Activated T-helper 1 cell treated with Interleukin-2 at 50 U/mL for 16 hours (primary cell): Measurements from ENCODE around the gene MT2A.
A peak's percentile ranks its signal among the peaks of the same experiment; 100 is the strongest.

ENCODE experiments used
- DNase-seq: peaks from one replicate; pipeline ENCODE4 v3.0.0-alpha.2; 2020; ENCODE audit warnings: low read depth

MT2A gene

DNA sequence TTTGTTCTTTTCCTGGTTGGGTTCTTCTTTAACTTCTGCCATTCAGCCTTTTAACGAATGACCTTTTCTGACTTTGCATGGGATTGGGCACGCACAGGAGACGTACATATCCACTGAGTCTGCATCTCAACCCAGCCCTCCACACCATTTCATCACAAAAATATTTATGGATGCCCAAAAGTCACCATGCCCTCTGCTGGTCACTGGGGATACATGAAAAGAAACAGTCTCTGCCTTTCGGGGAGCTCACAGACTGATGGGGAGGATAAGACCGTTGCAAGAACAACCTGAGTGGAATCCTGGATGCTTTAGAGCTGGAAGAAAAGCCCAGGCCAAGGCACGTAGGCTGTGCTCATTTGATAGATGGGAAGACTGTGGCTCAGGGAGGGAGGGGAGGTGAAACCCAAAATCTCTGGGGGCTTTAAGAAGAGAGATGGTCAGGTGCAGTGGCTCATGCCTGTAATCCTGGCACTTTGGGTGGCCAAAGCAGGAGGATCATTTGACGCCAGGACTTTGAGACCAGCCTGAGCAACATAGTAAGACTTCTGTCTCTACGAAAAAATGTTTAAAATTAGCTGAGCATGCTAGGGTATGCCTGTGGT, 7.9 kb upstream of the MT2A start:
- no peak for DNase-seq

DNA sequence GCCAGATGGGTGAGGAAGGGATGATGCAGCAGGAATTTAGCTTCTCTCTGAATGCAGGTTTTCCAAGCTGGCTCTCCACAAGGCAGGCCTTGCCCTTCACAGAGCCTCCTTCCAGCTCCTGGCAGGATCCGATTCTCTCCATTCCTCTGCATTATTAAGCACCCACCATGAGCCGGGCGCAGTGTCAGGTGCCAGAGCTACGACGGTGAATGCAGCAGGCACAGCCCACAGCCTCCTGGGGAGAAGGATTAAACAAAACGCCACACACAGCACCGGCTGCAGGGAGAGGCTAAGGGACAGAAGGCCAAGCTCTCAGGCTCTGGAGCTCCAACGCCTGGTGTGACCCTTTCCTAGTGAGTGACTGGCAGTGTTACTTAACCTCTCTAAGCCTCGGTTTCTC, 7.1 kb upstream of the MT2A start:
- DNase-seq: no peak

GRCh38 chr16:56603589-56603988, 4.8 kb upstream of the MT2A start:
- DNase-seq: no peak

DNA sequence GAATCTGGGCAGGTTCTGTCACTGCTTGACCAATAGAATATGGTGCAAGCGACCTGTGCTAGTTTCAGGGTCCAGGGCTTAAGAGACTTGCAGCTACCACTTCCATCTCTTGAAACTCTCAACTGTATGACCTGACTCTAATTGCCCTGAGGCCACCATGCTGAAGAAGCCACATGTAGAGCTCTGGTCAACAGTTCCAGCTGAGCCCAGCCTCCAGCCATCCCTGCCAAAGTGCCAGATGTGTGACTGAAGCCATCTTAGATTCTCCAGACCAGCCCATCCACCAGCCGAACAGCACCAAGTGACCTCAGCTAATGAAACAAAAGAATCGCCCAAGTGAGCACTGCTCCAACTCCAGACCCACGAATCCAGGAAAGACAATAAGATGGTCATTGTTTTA, 3.4 kb upstream of the MT2A start:
- no peak for DNase-seq

DNA sequence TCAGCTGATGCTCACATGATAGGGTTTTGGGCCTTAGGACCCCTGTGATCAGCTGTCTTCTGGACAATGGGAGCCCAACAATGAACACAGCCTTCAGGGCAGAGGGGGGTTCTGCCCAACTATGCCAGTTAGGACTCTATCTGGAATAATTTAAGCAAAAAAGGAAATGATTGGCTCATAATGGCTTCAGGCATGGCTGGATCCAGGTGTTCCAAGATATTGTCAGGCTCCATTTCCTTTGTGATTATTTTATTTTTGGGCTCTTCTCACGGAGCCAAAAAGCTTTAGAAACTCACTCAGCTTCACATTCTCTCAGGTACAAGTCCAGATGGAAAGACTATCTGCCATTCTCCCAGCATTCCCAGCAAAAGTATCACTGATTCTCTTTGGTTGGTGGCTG, 2.9 kb upstream of the MT2A start:
- no peak for DNase-seq

- no peak for DNase-seq
Observed at GRCh38 chr16:56606071-56606475, 2.3 kb upstream of the MT2A start.

GRCh38 chr16:56606476-56607108, 1.8 kb upstream of the MT2A start:
- no peak for DNase-seq

- DNase-seq: no peak
Observed at GRCh38 chr16:56607109-56607618, 1.2 kb upstream of the MT2A start.

GRCh38 chr16:56607675-56608042, 725 bp upstream of the MT2A start:
- no peak for DNase-seq

- DNase-seq: no peak
Observed at GRCh38 chr16:56608876-56609462, 585 bp downstream of the MT2A start.

DNA sequence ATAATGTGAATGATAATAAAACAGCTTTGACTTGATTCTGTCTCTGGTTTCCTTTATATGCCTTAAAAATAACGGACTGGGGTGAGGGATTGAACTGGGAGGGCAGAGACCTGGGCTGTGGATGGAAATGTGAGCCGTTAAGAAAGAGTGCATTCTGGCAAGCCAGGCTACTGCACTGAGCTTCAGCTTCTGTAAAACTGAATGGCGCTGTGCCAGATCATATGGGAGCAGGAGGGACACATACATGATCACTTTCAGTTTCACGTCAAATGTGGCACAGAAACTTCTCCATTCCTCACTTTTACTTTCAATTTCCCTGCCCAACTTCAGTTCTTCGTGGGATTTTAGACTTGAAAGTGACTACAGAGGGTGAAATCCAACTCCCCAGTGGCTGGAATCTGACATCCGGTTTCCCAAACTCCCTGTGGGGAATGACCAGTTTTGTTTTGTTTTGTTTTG, 1.1 kb downstream of the MT2A start:
- peak; percentile 48 for DNase-seq

- DNase-seq: peak; percentile 29
Observed at GRCh38 chr16:56610017-56610608, 1.7 kb downstream of the MT2A start.

DNA sequence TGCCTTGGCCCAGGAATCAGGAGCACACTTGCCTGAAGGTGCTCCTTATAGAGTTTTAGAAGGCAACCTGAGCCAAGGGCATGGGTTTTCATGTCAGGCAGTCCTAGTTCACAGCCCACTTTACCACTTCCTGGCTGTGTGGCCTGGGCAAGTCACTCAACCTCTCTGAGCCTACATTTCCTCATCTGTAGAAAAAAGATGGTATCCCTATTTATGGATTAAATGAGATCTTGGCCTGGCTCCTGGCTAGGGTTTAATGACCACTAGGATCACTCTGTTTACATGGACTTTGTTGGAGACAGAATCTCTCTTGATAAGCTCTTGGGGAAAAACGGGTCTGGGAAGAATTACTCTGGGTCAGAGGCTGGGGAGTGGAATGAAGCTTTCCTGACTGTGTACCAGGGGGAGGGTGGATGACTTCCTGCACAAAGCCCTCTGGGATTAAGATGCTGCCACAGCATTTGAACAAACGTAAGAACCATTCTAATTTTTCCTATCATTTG, 2.3 kb downstream of the MT2A start:
- DNase-seq: no peak

- no peak for DNase-seq
Observed at GRCh38 chr16:56611281-56611833, 3.0 kb downstream of the MT2A start.

GRCh38 chr16:56613706-56614105, 5.3 kb downstream of the MT2A start:
- no peak for DNase-seq

DNA sequence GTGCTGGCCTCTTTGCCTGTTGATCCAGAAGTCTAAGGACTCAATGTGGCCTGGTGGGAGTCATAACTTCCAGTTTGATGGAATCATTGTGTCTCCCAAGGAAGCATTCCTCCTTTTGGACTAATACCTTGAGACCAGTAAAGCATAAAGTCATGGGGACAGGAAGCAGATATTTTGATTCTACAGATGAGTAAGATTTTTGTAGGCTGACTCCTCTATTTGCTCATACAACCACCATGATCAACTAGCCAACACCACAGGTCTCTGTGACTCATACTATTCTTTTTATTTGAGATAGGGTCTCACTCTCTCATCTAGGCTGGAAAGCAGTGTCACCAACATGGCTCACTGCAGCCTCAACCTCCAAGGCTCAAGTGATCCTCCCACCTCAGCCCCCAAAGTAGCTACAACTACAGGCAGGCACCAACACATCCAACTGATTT, 6.2 kb downstream of the MT2A start:
- no peak for DNase-seq

DNA sequence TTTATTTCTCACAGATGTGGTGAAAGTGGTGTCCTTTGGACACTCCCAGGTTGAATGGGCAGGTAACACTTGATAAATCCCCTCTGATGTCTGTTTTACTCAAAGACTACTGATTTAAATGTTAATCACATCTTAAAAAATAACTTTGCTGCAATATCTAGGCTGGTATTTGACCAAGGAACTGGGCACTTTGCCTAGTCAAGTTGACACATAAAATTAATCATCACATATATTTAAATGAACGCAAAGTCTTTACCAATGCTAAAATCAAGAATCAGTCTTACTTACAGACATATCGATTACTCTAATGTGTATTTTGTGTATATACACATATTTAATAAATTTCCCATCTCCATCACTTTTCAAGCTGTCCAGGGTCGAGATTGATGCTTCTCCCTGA, 7.0 kb downstream of the MT2A start:
- no peak for DNase-seq

- no peak for DNase-seq
Observed at GRCh38 chr16:56616608-56617211, 8.3 kb downstream of the MT2A start.

DNA sequence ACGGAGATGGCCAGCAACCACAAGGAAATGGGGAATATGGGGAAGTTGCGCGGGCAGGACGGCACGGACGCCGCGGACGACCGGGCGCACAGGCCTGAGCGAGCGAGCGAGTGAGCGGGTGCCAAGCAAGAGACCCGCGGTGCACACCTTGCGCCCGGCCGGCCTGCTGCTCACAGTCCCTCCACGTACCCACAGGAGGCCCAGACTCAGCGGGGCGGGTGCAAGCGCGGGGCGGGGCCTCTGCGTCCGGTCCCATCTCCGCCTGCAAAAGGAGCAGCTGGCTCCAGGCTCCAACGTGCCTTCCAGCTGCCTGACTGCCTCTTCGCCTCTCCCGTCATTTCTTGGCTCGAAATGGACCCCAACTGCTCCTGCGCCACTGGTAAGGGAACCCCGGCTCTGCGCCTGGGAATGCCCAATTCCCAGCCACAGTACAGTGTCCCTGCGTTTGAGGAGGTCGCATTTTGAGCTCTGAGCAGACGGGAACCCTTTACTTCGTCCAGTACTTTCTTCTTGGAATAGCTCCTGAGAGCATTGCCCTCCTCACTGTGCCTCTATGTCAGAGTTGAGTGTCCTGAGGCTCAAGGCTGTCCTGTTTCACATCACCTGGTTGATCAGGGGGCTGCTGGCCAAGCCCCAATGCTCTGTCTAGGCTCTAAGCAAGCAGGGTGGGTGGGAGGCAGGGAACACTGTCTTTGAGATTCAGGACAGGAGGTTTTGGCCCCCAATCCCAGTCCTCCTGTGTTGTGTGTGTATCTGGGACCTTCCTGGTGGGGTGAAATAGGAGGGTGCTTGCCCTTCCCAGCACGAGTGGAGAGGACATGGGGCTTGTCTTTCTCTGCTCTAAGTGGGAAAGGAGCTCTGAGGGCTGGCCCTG, 9.1 kb downstream of the MT2A start:
- no peak for DNase-seq

DNA sequence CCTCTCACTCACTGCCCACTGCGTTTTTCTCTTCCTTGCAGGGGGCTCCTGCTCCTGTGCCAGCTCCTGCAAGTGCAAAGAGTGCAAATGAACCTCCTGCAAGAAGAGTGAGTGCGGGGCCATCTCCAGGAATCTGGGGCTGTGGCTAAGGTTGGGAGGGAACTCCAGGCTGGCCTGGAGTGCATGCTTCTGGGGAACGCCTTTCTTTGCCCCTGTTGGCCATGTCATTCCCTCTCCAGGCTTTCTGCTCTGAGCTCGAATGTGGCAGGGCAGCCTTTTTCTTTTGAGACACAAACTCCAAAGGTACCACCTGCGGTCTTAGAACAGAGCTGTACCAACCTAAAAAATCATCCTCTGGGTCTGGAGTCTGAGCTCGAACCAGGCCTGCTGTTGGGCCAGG, 9.8 kb downstream of the MT2A start:
- no peak for DNase-seq

GRCh38 chr16:56620339-56620897, 12.0 kb downstream of the MT2A start:
- no peak for DNase-seq
